ENCODE data around the gene IRX2. TPM values are rescaled to one million over a fixed set of nuclear protein-coding genes. Genes with fewer than 3 reads are reported as not detected.

IRX2 gene
- total RNA-seq, 1 donor from 2014 or later = not detected

GRCh38 chr5:2709976-2710689 lies 41.3 kb downstream of the IRX2 start:
- Mint-ChIP-seq H3K9me3 (no peaks in the 10 kb centered on the region), H3K27me3 (no peaks in the 10 kb centered on the region), H3K36me3 (ENCODE audit: low read depth) (no peaks in the 10 kb centered on the region), H3K4me3 (no peak overlapping the region), H3K4me1 (no peaks in the 10 kb centered on the region), H3K27ac (no peak overlapping the region)
- no peak for DNase-seq
- no peak for TF ChIP-seq CTCF (IDR thresholded peaks at IDR 0.05)
- no peak for ATAC-seq (ENCODE audit: low read depth)
- POLR2A ChIA-PET = no interaction called here
- CTCF ChIA-PET = no interaction called here
- intact Hi-C loops (cut with micrococcal nuclease) = no loop called here

- Mint-ChIP-seq H3K36me3 (ENCODE audit: low read depth) (no peaks in the 10 kb centered on the region), H3K27ac (no peak overlapping the region), H3K9me3 (no peaks in the 10 kb centered on the region), H3K4me1 (no peaks in the 10 kb centered on the region), H3K4me3 (no peak overlapping the region), H3K27me3 (no peaks in the 10 kb centered on the region)
- POLR2A ChIA-PET = no interaction called here
- CTCF ChIA-PET = no interaction called here
- intact Hi-C loops (cut with micrococcal nuclease) = no loop called here
- no peak for ATAC-seq (ENCODE audit: low read depth)
- no peak for DNase-seq
- TF ChIP-seq CTCF (IDR thresholded peaks at IDR 0.05) = no peak
These were observed 42.7 kb downstream of the IRX2 start for GRCh38 chr5:2708751-2709150.

- H3K27me3 Mint-ChIP-seq = no peaks in the 10 kb centered on the region
- H3K4me3 Mint-ChIP-seq = no peak overlapping the region
- no peaks in the 10 kb centered on the region for H3K9me3 Mint-ChIP-seq
- intact Hi-C loops (cut with micrococcal nuclease) = no loop called here
- ChIA-PET POLR2A (no interaction called here), CTCF (no interaction called here)
- no peak for TF ChIP-seq CTCF (IDR thresholded peaks at IDR 0.05)
- no peaks in the 10 kb centered on the region for H3K36me3 Mint-ChIP-seq (ENCODE audit: low read depth)
- no peak overlapping the region for H3K27ac Mint-ChIP-seq
- H3K4me1 Mint-ChIP-seq = no peaks in the 10 kb centered on the region
- ATAC-seq (ENCODE audit: low read depth) = no peak
- no peak for DNase-seq
These were observed 43.3 kb downstream of the IRX2 start for GRCh38 chr5:2708132-2708531.

GRCh38 chr5:2705861-2706260 lies 45.6 kb downstream of the IRX2 start:
- CTCF ChIA-PET = no interaction called here

More at GRCh38 chr5:2705861-2706260, 45.6 kb downstream of the IRX2 start:
- no peak for TF ChIP-seq CTCF (IDR thresholded peaks at IDR 0.05)
- intact Hi-C loops (cut with micrococcal nuclease) = no loop called here
- DNase-seq (no peak), ATAC-seq (ENCODE audit: low read depth) (no peak)
- Mint-ChIP-seq H3K27ac (no peak overlapping the region), H3K4me3 (no peak overlapping the region), H3K4me1 (no peaks in the 10 kb centered on the region), H3K27me3 (no peaks in the 10 kb centered on the region), H3K36me3 (ENCODE audit: low read depth) (no peaks in the 10 kb centered on the region), H3K9me3 (no peaks in the 10 kb centered on the region)
- POLR2A ChIA-PET = no interaction called here
